Omental fat pad (tissue), 4 donors: ENCODE data around the gene INPP5D. TPM values are rescaled to one million over a fixed set of nuclear protein-coding genes. Genes with fewer than 3 reads are reported as not detected.

Source experiments
- ATAC-seq: fragments of 150-250 bp; one replicate; pipeline ENCODE4 v1.9.1; 2016; ENCODE audit warnings: mild to moderate bottlenecking, moderate library complexity; ENCODE audit not compliant: low FRiP score
- DNase-seq: peaks from one replicate; pipeline ENCODE4 v3.0.0-alpha.2; 2019; ENCODE audit warnings: low spot score
- CTCF ChIP-seq, 3 donors: fragments of 450-650 bp; IDR thresholded peaks; one replicate each; pipeline ENCODE4 v1.5.1; 2016 to 2017; ENCODE audit warnings: antibody characterized with exemption in 3 of 3, mild to moderate bottlenecking in 3 of 3, moderate library complexity in 2 of 3
- total RNA-seq, 4 donors: library from RNA; depleted of rRNA; stranded (reverse); fragments of >200 nt; gene quantifications; one replicate each; pipeline ENCODE4 v1.1.0, GENCODE V29; 2016

The INPP5D gene
- 10 to 100 TPM; 17.9 to 55.8 (median 27.6) TPM for total RNA-seq

- no peak for DNase-seq
- TF ChIP-seq CTCF (IDR thresholded peaks at IDR 0.05): no peak
- ATAC-seq: no peak
Observed at GRCh38 chr2:233059797-233060500, at the start of gene INPP5D. TSS of gene INPP5D (plus strand) at chr2:233060342. CDS start at chr2:233060479, 137 bp downstream.

- ATAC-seq (no peak), DNase-seq (no peak)
- no peak for TF ChIP-seq CTCF (IDR thresholded peaks at IDR 0.05)
Observed at GRCh38 chr2:233010569-233011267, 49.4 kb upstream of the INPP5D start.

- no peak for DNase-seq
- TF ChIP-seq CTCF (IDR thresholded peaks at IDR 0.05): no peak
- ATAC-seq: no peak
Observed at GRCh38 chr2:233011268-233011650, 48.9 kb upstream of the INPP5D start.

- ATAC-seq: no peak
Observed at GRCh38 chr2:233011702-233012131, 48.4 kb upstream of the INPP5D start.

GRCh38 chr2:233012301-233012971 lies 47.7 kb upstream of the INPP5D start:
- no peak for ATAC-seq
- TF ChIP-seq CTCF (IDR thresholded peaks at IDR 0.05): no peak
- DNase-seq: no peak

More at GRCh38 chr2:233011702-233012131, 48.4 kb upstream of the INPP5D start:
- no peak for DNase-seq
- TF ChIP-seq CTCF (IDR thresholded peaks at IDR 0.05): no peak

- TF ChIP-seq CTCF (IDR thresholded peaks at IDR 0.05): no peak
- DNase-seq: no peak
- ATAC-seq: no peak
Observed at GRCh38 chr2:233013027-233013461, 47.1 kb upstream of the INPP5D start, which contains the start of gene NGEF. TSS of gene NGEF (minus strand) at chr2:233013256. CDS start at chr2:232974890, 38,366 bp downstream.
